ENCODE measurements around the gene ARHGEF25.

ARHGEF25 gene

GRCh38 chr12:57592551-57593165, 18.6 kb upstream of the ARHGEF25 start:
- TF ChIP-seq, protein P1, sequence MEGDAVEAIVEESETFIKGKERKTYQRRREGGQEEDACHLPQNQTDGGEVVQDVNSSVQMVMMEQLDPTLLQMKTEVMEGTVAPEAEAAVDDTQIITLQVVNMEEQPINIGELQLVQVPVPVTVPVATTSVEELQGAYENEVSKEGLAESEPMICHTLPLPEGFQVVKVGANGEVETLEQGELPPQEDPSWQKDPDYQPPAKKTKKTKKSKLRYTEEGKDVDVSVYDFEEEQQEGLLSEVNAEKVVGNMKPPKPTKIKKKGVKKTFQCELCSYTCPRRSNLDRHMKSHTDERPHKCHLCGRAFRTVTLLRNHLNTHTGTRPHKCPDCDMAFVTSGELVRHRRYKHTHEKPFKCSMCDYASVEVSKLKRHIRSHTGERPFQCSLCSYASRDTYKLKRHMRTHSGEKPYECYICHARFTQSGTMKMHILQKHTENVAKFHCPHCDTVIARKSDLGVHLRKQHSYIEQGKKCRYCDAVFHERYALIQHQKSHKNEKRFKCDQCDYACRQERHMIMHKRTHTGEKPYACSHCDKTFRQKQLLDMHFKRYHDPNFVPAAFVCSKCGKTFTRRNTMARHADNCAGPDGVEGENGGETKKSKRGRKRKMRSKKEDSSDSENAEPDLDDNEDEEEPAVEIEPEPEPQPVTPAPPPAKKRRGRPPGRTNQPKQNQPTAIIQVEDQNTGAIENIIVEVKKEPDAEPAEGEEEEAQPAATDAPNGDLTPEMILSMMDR (IDR thresholded peaks at IDR 0.05; ENCODE audit: low read depth, low read length, missing control alignments), result no peak
- DNase-seq (ENCODE audit: low read depth), result no peak
- H3K4me3 ChIP-seq (ENCODE audit: low read depth, low read length), result no peak overlapping the region

DNA sequence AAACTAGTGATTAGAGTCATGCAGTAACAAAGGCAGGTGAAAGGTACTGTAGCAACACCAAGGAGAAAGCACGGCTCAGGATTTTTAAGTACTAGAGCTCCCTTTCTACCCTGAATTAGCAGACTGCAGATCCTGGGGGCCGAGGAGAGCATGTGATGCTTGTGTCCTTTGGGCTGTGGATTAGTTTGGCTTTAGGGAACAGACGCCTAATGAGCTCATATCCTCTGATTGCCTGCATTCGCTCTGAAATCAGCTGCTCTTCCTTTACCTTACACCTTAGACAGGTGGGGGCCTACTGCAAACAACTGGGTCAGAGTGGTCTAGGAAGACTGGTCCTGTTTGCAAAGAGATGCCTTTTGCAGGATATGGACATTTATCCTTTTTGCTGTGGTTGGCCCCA, 18.0 kb upstream of the ARHGEF25 start:
- H3K4me3 ChIP-seq (ENCODE audit: low read depth, low read length), result no peak overlapping the region
- TF ChIP-seq, protein P1 (IDR thresholded peaks at IDR 0.05; ENCODE audit: low read depth, low read length, missing control alignments), result no peak
- DNase-seq (ENCODE audit: low read depth), result no peak

GRCh38 chr12:57600395-57600794, 10.8 kb upstream of the ARHGEF25 start:
- DNase-seq (ENCODE audit: low read depth), result no peak
- TF ChIP-seq, protein P1 (IDR thresholded peaks at IDR 0.05; ENCODE audit: low read depth, low read length, missing control alignments), result no peak
- no peak overlapping the region for H3K4me3 ChIP-seq (ENCODE audit: low read depth, low read length)

GRCh38 chr12:57602544-57602943, 8.7 kb upstream of the ARHGEF25 start:
- no peak overlapping the region for H3K4me3 ChIP-seq (ENCODE audit: low read depth, low read length)
- TF ChIP-seq, protein P1 (IDR thresholded peaks at IDR 0.05; ENCODE audit: low read depth, low read length, missing control alignments), result no peak
- no peak for DNase-seq (ENCODE audit: low read depth)

DNA sequence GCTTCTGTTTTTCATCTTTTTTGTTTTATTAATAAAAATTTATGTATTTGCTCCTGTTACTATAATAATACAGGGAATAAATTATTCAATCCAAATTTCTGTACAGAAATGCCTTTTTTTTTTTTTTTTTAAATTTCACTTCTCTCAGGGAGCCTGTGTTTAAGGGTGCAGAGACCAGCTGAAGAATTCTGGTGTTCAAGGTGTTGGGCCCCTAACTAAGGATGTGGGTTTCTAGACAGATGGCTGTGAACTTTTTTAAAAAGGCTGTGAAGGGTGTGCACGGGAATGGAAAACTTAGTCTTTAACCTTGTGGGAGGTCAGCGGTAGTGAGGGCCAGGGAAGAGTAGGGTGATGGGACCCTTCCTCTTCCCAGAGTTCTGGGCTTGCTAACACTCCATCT, 7.9 kb upstream of the ARHGEF25 start:
- no peak for DNase-seq (ENCODE audit: low read depth)
- TF ChIP-seq, protein P1 (IDR thresholded peaks at IDR 0.05; ENCODE audit: low read depth, low read length, missing control alignments), result no peak
- H3K4me3 ChIP-seq (ENCODE audit: low read depth, low read length), result no peak overlapping the region

DNA sequence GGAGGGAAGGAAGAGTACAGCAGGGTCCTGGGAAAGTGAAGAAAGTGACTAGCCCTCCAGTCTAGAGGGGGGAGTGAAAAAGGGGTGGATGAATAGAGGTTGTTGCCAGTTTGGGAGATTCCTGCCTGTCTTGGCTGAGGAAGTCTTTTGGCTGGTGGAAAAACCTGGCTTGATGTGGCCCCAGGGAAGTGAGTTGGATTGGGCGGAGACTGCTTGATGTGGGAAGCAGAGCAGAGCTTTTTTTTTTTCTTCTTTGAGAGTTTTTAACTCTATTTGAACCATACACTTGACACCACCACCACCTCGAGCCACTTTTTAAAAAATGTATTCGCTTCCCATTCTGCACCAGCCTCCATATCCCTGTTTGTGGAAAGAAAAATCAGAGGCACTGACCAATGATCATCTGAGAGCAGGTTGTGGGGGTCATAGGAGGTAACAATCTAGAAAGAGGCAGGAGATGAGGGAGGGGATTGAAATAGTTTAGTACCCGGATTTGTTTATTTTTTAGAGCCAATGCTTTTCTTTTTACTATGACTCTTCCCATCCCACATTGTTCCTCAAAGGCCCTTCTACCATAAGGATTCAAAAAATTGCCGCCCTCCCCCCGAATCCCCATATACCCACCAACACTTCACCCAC, 7.3 kb upstream of the ARHGEF25 start:
- no peak for DNase-seq (ENCODE audit: low read depth)

More for the DNA sequence above, 7.3 kb upstream of the ARHGEF25 start:
- H3K4me3 ChIP-seq (ENCODE audit: low read depth, low read length), result peak overlapping the region; percentile 75
- TF ChIP-seq, protein P1 (IDR thresholded peaks at IDR 0.05; ENCODE audit: low read depth, low read length, missing control alignments), result no peak

Measured in GM12864 (cell line).